Measurements from ENCODE around the gene TRAF2.
"Not testable (repeated sequence)": the region's sequence is repeated elsewhere in the genome, so short reads cannot be mapped to it uniquely, and the experiment has no call there.

The TRAF2 gene

GRCh38 chr9:136840877-136841645 lies 45.3 kb upstream of the TRAF2 start:
- no peak overlapping the region for H3K4me3 ChIP-seq (ENCODE audit: low read length)
- H3K4me1 ChIP-seq (ENCODE audit: low read length) = peaks cover 7% of the 10 kb centered on the region; the same call in 1 of the 2 replicates
- no peaks in the 10 kb centered on the region for H3K79me2 ChIP-seq (ENCODE audit: low read length)
- no peak overlapping the region for H3K4me2 ChIP-seq (ENCODE audit: low read depth, low read length)
- peaks cover 8% of the 10 kb centered on the region for H3F3A ChIP-seq (ENCODE audit: insufficient read depth, low read length)
- H4K20me1 ChIP-seq (ENCODE audit: insufficient read depth, low read length) = no peaks in the 10 kb centered on the region
- no peak overlapping the region for H3K27ac ChIP-seq (ENCODE audit: low read length)
- no peak for DNase-seq
- H3K27me3 ChIP-seq (replicated peaks; ENCODE audit: insufficient read depth, low read length) = no peaks in the 10 kb centered on the region
- H2AFZ ChIP-seq (ENCODE audit: low read length) = no peak overlapping the region
- no peaks in the 10 kb centered on the region for H3K36me3 ChIP-seq (replicated peaks; ENCODE audit: insufficient read depth, low read length)
- H3K9me2 ChIP-seq (replicated peaks; ENCODE audit: insufficient read depth, low read length) = no peaks in the 10 kb centered on the region
- TF ChIP-seq EZH2 (optimal IDR thresholded peaks at IDR 0.05; ENCODE audit: low read depth, low read length) = no peak
- TF ChIP-seq, protein P1, sequence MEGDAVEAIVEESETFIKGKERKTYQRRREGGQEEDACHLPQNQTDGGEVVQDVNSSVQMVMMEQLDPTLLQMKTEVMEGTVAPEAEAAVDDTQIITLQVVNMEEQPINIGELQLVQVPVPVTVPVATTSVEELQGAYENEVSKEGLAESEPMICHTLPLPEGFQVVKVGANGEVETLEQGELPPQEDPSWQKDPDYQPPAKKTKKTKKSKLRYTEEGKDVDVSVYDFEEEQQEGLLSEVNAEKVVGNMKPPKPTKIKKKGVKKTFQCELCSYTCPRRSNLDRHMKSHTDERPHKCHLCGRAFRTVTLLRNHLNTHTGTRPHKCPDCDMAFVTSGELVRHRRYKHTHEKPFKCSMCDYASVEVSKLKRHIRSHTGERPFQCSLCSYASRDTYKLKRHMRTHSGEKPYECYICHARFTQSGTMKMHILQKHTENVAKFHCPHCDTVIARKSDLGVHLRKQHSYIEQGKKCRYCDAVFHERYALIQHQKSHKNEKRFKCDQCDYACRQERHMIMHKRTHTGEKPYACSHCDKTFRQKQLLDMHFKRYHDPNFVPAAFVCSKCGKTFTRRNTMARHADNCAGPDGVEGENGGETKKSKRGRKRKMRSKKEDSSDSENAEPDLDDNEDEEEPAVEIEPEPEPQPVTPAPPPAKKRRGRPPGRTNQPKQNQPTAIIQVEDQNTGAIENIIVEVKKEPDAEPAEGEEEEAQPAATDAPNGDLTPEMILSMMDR (IDR thresholded peaks at IDR 0.05; ENCODE audit: low read length) = no peak
- TF ChIP-seq EZH2phosphoT487 (IDR thresholded peaks at IDR 0.05; ENCODE audit: low read length) = no peak
- no peak overlapping the region for H3K9ac ChIP-seq (ENCODE audit: low read length)
- no peaks in the 10 kb centered on the region for H3K9me3 ChIP-seq (replicated peaks; ENCODE audit: insufficient read depth, low read length)

- H3K4me2 ChIP-seq (ENCODE audit: low read depth, low read length) = peak overlapping the region; percentile 93; the same call in 1 of the 2 replicates
Measured at GRCh38 chr9:136841646-136842379, 44.5 kb upstream of the TRAF2 start.

DNA sequence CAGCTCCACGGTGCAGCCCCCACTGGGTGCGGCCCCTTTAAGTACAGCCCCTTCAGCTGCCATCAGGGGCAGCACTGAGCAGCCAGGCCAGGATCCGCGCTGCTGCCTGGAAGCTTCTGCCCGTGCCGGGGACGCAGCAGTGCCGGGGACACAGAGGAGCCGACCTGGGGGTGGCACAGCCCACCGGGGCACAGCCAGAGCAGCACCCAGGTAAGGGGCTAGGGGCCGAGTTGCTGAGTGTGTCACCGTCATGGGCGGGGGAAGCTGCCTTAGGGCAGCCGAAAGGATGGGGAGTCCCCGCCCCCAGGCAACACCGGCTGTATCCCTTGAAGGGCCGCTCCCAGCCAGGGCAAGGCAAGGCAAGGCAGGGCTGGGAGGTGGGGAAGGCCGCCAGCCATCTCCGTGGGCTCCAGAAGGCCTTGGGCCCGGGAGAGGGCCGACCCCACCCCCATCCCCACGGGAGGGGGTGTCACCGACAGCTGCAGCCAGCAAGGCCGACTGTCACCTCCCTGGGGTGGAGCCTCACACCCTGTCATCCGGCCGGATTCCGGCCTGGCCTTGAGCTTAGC lies 43.9 kb upstream of the TRAF2 start, which contains the start of gene AJM1:
TSS of gene AJM1 (plus strand) at position 99 of the 569 bp plus-strand sequence. CDS start 1,937 bp downstream, outside the sequence.
- H3K4me2 ChIP-seq (ENCODE audit: low read depth, low read length) = peak within 1 kb of the TSS; percentile 93
- H3K27me3 ChIP-seq (replicated peaks; ENCODE audit: insufficient read depth, low read length); H3K79me2 ChIP-seq (ENCODE audit: low read length); H3K9me3 ChIP-seq (replicated peaks; ENCODE audit: insufficient read depth, low read length); H3K36me3 ChIP-seq (replicated peaks; ENCODE audit: insufficient read depth, low read length); H3K4me1 ChIP-seq (ENCODE audit: low read length); H3K9me2 ChIP-seq (replicated peaks; ENCODE audit: insufficient read depth, low read length); H3F3A ChIP-seq (ENCODE audit: insufficient read depth, low read length); H4K20me1 ChIP-seq (ENCODE audit: insufficient read depth, low read length): not testable (repeated sequence)
- TF ChIP-seq, protein P1 (IDR thresholded peaks at IDR 0.05; ENCODE audit: low read length) = peak; percentile 76
- peak; percentile 81 for DNase-seq
- peak within 1 kb of the TSS; percentile 87 for H3K4me3 ChIP-seq (ENCODE audit: low read length)
- H3K9ac ChIP-seq (ENCODE audit: low read length) = peak within 1 kb of the TSS; percentile 45; the same call in 1 of the 2 replicates
- H2AFZ ChIP-seq (ENCODE audit: low read length) = peak within 1 kb of the TSS; percentile 83
- peak within 1 kb of the TSS; percentile 43; the same call in 1 of the 2 replicates for H3K27ac ChIP-seq (ENCODE audit: low read length)

More at GRCh38 chr9:136841646-136842379, 44.5 kb upstream of the TRAF2 start:
- not testable (repeated sequence) for H3K9ac ChIP-seq (ENCODE audit: low read length); H3K4me1 ChIP-seq (ENCODE audit: low read length); H3K4me3 ChIP-seq (ENCODE audit: low read length); H3K36me3 ChIP-seq (replicated peaks; ENCODE audit: insufficient read depth, low read length); H3K9me2 ChIP-seq (replicated peaks; ENCODE audit: insufficient read depth, low read length); H3F3A ChIP-seq (ENCODE audit: insufficient read depth, low read length); H4K20me1 ChIP-seq (ENCODE audit: insufficient read depth, low read length); DNase-seq; H3K27ac ChIP-seq (ENCODE audit: low read length); H3K9me3 ChIP-seq (replicated peaks; ENCODE audit: insufficient read depth, low read length); H2AFZ ChIP-seq (ENCODE audit: low read length); H3K79me2 ChIP-seq (ENCODE audit: low read length); H3K27me3 ChIP-seq (replicated peaks; ENCODE audit: insufficient read depth, low read length)

DNA sequence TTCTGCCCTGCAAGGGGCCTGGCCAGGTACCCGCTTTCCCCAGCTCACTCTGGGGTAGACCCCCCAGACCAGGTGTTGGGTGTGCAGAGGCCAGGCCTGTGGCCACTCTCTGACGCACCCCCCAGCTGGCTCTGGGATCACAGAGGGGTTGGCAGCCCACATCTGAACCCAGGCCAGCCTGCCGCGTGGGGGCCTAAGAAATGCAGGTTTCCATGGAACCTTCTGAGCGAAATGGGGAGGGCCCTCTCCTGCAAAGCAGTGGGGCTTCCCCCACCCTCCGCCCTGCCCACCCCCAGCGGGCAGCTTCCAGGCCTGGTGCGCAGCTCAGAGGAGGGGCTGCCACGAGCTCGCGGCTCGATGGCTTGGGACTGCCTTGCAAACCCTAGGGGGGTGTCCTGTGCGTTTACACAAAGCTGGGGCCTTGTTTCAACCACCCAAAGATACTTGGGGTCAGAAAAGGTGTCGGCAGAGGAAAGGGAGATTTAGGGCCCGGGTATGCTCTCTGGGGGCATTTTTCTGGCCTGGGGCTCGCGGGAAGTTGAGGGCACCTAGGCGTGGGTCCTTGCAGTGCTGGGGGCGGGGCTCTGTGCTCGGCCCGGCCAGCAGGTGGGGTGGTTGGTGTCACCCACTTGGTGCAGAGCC lies 43.0 kb upstream of the TRAF2 start:
- H3K79me2 ChIP-seq (ENCODE audit: low read length); H3K9me3 ChIP-seq (replicated peaks; ENCODE audit: insufficient read depth, low read length); DNase-seq; H4K20me1 ChIP-seq (ENCODE audit: insufficient read depth, low read length); H2AFZ ChIP-seq (ENCODE audit: low read length); H3K27me3 ChIP-seq (replicated peaks; ENCODE audit: insufficient read depth, low read length); H3K36me3 ChIP-seq (replicated peaks; ENCODE audit: insufficient read depth, low read length); H3K4me1 ChIP-seq (ENCODE audit: low read length); H3K9me2 ChIP-seq (replicated peaks; ENCODE audit: insufficient read depth, low read length): not testable (repeated sequence)
- peak overlapping the region; percentile 42 for H3K4me3 ChIP-seq (ENCODE audit: low read length)
- H3K4me2 ChIP-seq (ENCODE audit: low read depth, low read length) = peak overlapping the region; percentile 93
- H3F3A ChIP-seq (ENCODE audit: insufficient read depth, low read length) = peaks cover 16% of the 10 kb centered on the region
- H3K27ac ChIP-seq (ENCODE audit: low read length) = peak overlapping the region; percentile 43; the same call in 1 of the 2 replicates
- H3K9ac ChIP-seq (ENCODE audit: low read length) = peak overlapping the region; percentile 45; the same call in 1 of the 2 replicates

Data from MM.1S (cell line).